Measurements from ENCODE around the gene MT1X. TPM values are rescaled to one million over a fixed set of nuclear protein-coding genes. Genes with fewer than 3 reads are reported as not detected.

MT1X gene
- total and polyA plus RNA-seq, 2 of the 13 experiments (the other 11 are each of a cell fraction or from before 2014, with no cell fraction given), result 19.7 to 288 TPM

DNA sequence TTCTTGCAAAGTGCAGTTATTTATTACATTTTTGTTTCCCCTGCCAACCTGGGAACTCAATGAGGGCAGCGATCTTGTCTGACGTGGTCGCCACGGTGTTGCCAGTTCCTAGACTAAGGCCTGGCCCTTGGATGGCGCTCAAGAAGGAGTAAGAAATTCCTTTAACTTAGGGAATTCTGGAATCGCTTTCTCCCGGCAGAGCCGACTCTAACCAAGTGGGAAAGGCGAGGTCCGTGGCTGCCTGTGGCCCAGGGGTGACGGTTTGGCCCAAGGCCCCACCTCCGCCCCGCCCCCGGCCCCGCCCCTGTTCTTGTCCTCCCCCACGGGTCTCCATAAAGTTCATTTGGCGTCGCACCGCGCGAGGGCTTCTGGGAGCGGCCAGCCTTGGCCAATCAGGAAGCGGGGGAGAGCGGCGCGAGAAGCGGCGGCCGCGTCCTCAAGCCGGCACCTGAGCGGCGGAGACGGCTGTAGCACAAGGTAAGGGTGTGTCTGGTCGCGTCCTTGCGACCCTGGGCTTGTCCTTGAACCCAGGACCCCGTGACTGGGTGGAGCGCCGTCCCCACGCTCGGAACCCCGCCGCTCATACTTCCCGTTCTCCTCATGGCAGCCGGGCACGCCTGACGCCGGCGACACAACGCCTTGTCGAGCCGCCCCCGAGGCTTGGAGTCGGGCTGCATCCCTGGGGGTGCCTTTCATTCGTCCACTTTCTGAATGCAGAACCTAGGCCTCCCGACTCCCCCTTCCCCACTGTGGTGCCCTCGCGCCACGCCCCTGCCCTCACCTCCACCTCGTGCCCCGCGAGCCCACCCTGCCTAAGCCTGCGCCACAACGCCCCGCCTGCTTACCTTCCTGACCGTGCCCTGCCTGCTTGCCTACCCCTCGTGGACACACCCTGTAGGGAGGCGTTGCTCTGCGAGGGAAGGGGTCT is 47.7 kb downstream of the MT1X start, which contains the start of gene NUP93 (continued):
- TF ChIP-seq, protein P1, sequence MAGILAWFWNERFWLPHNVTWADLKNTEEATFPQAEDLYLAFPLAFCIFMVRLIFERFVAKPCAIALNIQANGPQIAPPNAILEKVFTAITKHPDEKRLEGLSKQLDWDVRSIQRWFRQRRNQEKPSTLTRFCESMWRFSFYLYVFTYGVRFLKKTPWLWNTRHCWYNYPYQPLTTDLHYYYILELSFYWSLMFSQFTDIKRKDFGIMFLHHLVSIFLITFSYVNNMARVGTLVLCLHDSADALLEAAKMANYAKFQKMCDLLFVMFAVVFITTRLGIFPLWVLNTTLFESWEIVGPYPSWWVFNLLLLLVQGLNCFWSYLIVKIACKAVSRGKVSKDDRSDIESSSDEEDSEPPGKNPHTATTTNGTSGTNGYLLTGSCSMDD (CRISPR knock-in tag; IDR thresholded peaks at IDR 0.05), result no peak
- TF ChIP-seq CHD4 (IDR thresholded peaks at IDR 0.05; ENCODE audit: borderline replicate concordance, low read length) (no peak), HOXA3 (CRISPR knock-in tag; IDR thresholded peaks at IDR 0.05) (peak; percentile 85; the same call in 1 of the 2 replicates), HNF4A (CRISPR knock-in tag; IDR thresholded peaks at IDR 0.05) (peak; percentile 15; the same call in 1 of the 2 replicates), ZNF878 (CRISPR knock-in tag; IDR thresholded peaks at IDR 0.05) (no peak), ZNF484 (CRISPR knock-in tag; IDR thresholded peaks at IDR 0.05; ENCODE audit: borderline replicate concordance, low read depth) (no peak), ZNF263 (CRISPR knock-in tag; IDR thresholded peaks at IDR 0.05) (peak; percentile 39; the same call in 1 of the 2 replicates), ZNF124 (CRISPR knock-in tag; IDR thresholded peaks at IDR 0.05) (peak; percentile 89), JUND (CRISPR knock-in tag; IDR thresholded peaks at IDR 0.05) (no peak), ZNF224 (CRISPR knock-in tag; IDR thresholded peaks at IDR 0.05) (no peak)
- TF ChIP-seq, protein P2, sequence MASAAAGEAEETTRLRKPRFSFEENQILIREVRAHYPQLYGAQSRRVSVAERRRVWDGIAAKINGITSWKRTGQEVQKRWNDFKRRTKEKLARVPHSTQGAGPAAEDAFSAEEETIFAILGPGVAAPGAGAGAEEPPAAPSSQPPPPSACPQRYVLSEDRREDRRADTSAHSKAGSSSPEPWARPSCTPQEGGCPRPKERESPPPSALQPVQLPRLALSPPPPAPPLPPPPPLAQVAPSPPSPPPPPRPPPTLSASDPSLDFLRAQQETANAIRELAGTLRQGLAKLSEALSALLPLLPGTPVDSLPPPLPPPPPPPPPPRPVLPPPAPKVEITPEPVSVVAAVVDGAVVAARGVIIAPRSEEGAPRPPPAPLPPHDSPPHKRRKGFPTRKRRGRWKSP (CRISPR knock-in tag; IDR thresholded peaks at IDR 0.05), result peak; percentile 57; the same call in 1 of the 2 replicates
- TF ChIP-seq, protein P3, sequence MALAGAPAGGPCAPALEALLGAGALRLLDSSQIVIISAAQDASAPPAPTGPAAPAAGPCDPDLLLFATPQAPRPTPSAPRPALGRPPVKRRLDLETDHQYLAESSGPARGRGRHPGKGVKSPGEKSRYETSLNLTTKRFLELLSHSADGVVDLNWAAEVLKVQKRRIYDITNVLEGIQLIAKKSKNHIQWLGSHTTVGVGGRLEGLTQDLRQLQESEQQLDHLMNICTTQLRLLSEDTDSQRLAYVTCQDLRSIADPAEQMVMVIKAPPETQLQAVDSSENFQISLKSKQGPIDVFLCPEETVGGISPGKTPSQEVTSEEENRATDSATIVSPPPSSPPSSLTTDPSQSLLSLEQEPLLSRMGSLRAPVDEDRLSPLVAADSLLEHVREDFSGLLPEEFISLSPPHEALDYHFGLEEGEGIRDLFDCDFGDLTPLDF (CRISPR knock-in tag; IDR thresholded peaks at IDR 0.05), result peak; percentile 84
- TF ChIP-seq, protein P4, sequence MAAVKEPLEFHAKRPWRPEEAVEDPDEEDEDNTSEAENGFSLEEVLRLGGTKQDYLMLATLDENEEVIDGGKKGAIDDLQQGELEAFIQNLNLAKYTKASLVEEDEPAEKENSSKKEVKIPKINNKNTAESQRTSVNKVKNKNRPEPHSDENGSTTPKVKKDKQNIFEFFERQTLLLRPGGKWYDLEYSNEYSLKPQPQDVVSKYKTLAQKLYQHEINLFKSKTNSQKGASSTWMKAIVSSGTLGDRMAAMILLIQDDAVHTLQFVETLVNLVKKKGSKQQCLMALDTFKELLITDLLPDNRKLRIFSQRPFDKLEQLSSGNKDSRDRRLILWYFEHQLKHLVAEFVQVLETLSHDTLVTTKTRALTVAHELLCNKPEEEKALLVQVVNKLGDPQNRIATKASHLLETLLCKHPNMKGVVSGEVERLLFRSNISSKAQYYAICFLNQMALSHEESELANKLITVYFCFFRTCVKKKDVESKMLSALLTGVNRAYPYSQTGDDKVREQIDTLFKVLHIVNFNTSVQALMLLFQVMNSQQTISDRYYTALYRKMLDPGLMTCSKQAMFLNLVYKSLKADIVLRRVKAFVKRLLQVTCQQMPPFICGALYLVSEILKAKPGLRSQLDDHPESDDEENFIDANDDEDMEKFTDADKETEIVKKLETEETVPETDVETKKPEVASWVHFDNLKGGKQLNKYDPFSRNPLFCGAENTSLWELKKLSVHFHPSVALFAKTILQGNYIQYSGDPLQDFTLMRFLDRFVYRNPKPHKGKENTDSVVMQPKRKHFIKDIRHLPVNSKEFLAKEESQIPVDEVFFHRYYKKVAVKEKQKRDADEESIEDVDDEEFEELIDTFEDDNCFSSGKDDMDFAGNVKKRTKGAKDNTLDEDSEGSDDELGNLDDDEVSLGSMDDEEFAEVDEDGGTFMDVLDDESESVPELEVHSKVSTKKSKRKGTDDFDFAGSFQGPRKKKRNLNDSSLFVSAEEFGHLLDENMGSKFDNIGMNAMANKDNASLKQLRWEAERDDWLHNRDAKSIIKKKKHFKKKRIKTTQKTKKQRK (IDR thresholded peaks at IDR 0.05; ENCODE audit: low read length), result no peak
- TF ChIP-seq, protein P5, sequence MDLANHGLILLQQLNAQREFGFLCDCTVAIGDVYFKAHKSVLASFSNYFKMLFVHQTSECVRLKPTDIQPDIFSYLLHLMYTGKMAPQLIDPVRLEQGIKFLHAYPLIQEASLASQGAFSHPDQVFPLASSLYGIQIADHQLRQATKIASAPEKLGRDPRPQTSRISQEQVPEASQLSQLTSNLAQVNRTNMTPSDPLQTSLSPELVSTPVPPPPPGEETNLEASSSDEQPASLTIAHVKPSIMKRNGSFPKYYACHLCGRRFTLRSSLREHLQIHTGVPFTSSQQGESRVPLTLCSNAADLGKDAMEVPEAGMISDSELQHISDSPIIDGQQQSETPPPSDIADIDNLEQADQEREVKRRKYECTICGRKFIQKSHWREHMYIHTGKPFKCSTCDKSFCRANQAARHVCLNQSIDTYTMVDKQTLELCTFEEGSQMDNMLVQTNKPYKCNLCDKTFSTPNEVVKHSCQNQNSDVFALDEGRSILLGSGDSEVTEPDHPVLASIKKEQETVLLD (CRISPR knock-in tag; IDR thresholded peaks at IDR 0.05; ENCODE audit: low read depth), result no peak
- TF ChIP-seq, protein P6, sequence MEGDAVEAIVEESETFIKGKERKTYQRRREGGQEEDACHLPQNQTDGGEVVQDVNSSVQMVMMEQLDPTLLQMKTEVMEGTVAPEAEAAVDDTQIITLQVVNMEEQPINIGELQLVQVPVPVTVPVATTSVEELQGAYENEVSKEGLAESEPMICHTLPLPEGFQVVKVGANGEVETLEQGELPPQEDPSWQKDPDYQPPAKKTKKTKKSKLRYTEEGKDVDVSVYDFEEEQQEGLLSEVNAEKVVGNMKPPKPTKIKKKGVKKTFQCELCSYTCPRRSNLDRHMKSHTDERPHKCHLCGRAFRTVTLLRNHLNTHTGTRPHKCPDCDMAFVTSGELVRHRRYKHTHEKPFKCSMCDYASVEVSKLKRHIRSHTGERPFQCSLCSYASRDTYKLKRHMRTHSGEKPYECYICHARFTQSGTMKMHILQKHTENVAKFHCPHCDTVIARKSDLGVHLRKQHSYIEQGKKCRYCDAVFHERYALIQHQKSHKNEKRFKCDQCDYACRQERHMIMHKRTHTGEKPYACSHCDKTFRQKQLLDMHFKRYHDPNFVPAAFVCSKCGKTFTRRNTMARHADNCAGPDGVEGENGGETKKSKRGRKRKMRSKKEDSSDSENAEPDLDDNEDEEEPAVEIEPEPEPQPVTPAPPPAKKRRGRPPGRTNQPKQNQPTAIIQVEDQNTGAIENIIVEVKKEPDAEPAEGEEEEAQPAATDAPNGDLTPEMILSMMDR (CRISPR knock-in tag; IDR thresholded peaks at IDR 0.05), result no peak

Measured in HepG2 (cell line).